Neural progenitor cell (in vitro differentiated cells): ENCODE results near the gene MAGI1. TPM values are rescaled to one million over a fixed set of nuclear protein-coding genes. Genes with fewer than 3 reads are reported as not detected.

Experiments
- DNase-seq: peaks from one replicate; pipeline ENCODE4 v3.0.0-alpha.2; 2016; ENCODE audit warnings: low spot score
- H2AFZ ChIP-seq: fragments of 200-600 bp; sonication (generic); replicated peaks from 2 replicates; pipeline ENCODE4 v1.6.1; 2016; ENCODE audit warnings: antibody characterized with exemption
- H3F3A ChIP-seq: fragments of 200-600 bp; sonication (generic); 2 replicates; pipeline ENCODE4 v1.6.1; 2016; ENCODE audit warnings: antibody characterized with exemption, low read depth
- H3K27ac ChIP-seq: fragments of 200-600 bp; sonication (generic); 2 replicates; pipeline ENCODE4 v1.5.1; 2016; ENCODE audit warnings: mild to moderate bottlenecking
- H3K27me3 ChIP-seq: fragments of 200-600 bp; sonication (generic); 2 replicates; pipeline ENCODE4 v1.6.1; 2016; ENCODE audit warnings: mild to moderate bottlenecking, moderate library complexity
- H3K36me3 ChIP-seq: fragments of 200-600 bp; sonication (generic); 2 replicates; pipeline ENCODE4 v1.5.1; 2016
- H3K4me1 ChIP-seq: fragments of 200-600 bp; sonication (generic); 2 replicates; pipeline ENCODE4 v1.6.1; 2016; ENCODE audit warnings: mixed run types
- H3K4me2 ChIP-seq: fragments of 200-600 bp; sonication (generic); 2 replicates; pipeline ENCODE4 v1.6.1; 2016
- H3K4me3 ChIP-seq: fragments of 200-600 bp; sonication (generic); 2 replicates; pipeline ENCODE4 v1.5.1; 2016
- H3K79me2 ChIP-seq: fragments of 200-600 bp; sonication (generic); 2 replicates; pipeline ENCODE4 v1.6.1; 2016; ENCODE audit warnings: low read depth
- H3K9ac ChIP-seq: fragments of 200-600 bp; sonication (generic); 2 replicates; pipeline ENCODE4 v1.6.1; 2016
- H3K9me3 ChIP-seq: fragments of 200-600 bp; sonication (generic); 2 replicates; pipeline ENCODE4 v1.5.1; 2016; ENCODE audit warnings: low read depth
- H4K20me1 ChIP-seq: fragments of 200-600 bp; sonication (generic); 2 replicates; pipeline ENCODE4 v1.6.1; 2016; ENCODE audit warnings: low read depth
- H3K27ac Mint-ChIP-seq: 3 replicates; pipeline ENCODE4 v1.8.0; 2021; ENCODE audit warnings: mixed read lengths
- H3K27me3 Mint-ChIP-seq: 2 replicates; pipeline ENCODE4 v1.8.0; 2022; ENCODE audit warnings: low read depth, mild to moderate bottlenecking, inconsistent platforms, moderate library complexity, mixed read lengths; ENCODE audit not compliant: insufficient read depth
- H3K36me3 Mint-ChIP-seq: 3 replicates; pipeline ENCODE4 v1.8.0; 2021; ENCODE audit warnings: mixed read lengths
- H3K4me1 Mint-ChIP-seq: 3 replicates; pipeline ENCODE4 v1.8.0; 2021; ENCODE audit warnings: mixed read lengths
- H3K4me3 Mint-ChIP-seq: 3 replicates; pipeline ENCODE4 v1.8.0; 2021; ENCODE audit warnings: mild to moderate bottlenecking, moderate library complexity, mixed read lengths
- H3K9me3 Mint-ChIP-seq: 3 replicates; pipeline ENCODE4 v1.8.0; 2020; ENCODE audit warnings: mixed read lengths
- CTCF ChIP-seq: fragments of 200-600 bp; sonication (generic); IDR thresholded peaks from 2 replicates; pipeline ENCODE4 v1.5.1; 2017; ENCODE audit warnings: antibody characterized with exemption, mild to moderate bottlenecking
- EZH2 ChIP-seq: fragments of 200-600 bp; sonication (generic); IDR thresholded peaks from 2 replicates; pipeline ENCODE4 v1.6.1; 2017; ENCODE audit warnings: antibody characterized with exemption, mild to moderate bottlenecking, moderate library complexity
- EZH2phosphoT487 ChIP-seq: fragments of 200-600 bp; sonication (generic); IDR thresholded peaks from 2 replicates; pipeline ENCODE4 v1.6.1; 2017; ENCODE audit warnings: antibody characterized with exemption
- total RNA-seq: library from RNA; depleted of rRNA; stranded (reverse); fragments of >200 nt; gene quantifications from 2 replicates; pipeline ENCODE4 v1.2.3, GENCODE V29; 2015; ENCODE audit warnings: low replicate concordance

MAGI1 gene
- total RNA-seq, 1 donor from 2014 or later: 40.6 TPM

GRCh38 chr3:65526656-65527055 is 512.1 kb downstream of the MAGI1 start:
- no peaks in the 10 kb centered on the region for H3K9me3 Mint-ChIP-seq
- no peaks in the 10 kb centered on the region for H3K27me3 Mint-ChIP-seq
- H3K4me1 Mint-ChIP-seq: peaks cover 9% of the 10 kb centered on the region
- Histone ChIP-seq H3K79me2 (peaks cover 79% of the 10 kb centered on the region), H3K4me3 (no peak overlapping the region), H3K4me1 (peaks cover 27% of the 10 kb centered on the region), H3K27ac (peak overlapping the region; percentile 26), H3K9me3 (no peaks in the 10 kb centered on the region), H4K20me1 (peaks cover 11% of the 10 kb centered on the region), H3K27me3 (no peaks in the 10 kb centered on the region), H3K4me2 (no peak overlapping the region), H2AFZ (no peak overlapping the region), H3F3A (no peaks in the 10 kb centered on the region), H3K36me3 (no peaks in the 10 kb centered on the region), H3K9ac (no peak overlapping the region)
- H3K4me3 Mint-ChIP-seq: no peak overlapping the region
- peaks cover 2% of the 10 kb centered on the region for H3K36me3 Mint-ChIP-seq
- no peak for DNase-seq
- no peak for TF ChIP-seq EZH2phosphoT487
- TF ChIP-seq CTCF: no peak
- TF ChIP-seq EZH2: no peak
- H3K27ac Mint-ChIP-seq: no peak overlapping the region

DNA sequence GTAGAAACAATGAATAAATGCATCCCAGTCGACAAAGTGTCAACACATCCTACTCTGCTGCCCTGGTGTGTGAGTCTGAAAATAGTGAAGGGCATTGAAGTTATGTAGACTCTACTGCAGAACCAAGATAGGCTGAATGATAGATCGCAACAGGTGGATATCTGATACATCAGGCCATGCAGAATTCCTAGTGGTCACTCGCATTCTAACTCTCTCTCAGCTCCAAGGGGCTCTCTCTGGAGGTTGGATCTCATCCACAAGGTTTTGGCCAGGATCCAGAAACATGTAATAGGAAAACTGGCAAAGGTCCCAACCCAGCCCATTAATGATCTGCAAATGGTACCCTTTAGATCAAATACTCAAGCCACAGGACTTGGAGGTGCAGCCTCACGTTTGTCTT is 514.1 kb downstream of the MAGI1 start:
- Histone ChIP-seq H4K20me1 (peaks cover 8% of the 10 kb centered on the region), H3K9me3 (no peaks in the 10 kb centered on the region), H3K27me3 (no peaks in the 10 kb centered on the region), H3K9ac (no peak overlapping the region), H3K27ac (no peak overlapping the region), H3K4me3 (no peak overlapping the region), H2AFZ (no peak overlapping the region), H3K79me2 (peaks cover 82% of the 10 kb centered on the region), H3K4me1 (peaks cover 27% of the 10 kb centered on the region), H3K4me2 (no peak overlapping the region), H3F3A (no peaks in the 10 kb centered on the region), H3K36me3 (no peaks in the 10 kb centered on the region)
- Mint-ChIP-seq H3K27ac (no peak overlapping the region), H3K27me3 (no peaks in the 10 kb centered on the region), H3K4me1 (peaks cover 6% of the 10 kb centered on the region), H3K36me3 (peaks cover 2% of the 10 kb centered on the region), H3K4me3 (no peak overlapping the region), H3K9me3 (no peaks in the 10 kb centered on the region)
- no peak for DNase-seq
- TF ChIP-seq EZH2: no peak
- TF ChIP-seq CTCF: no peak
- TF ChIP-seq EZH2phosphoT487: no peak

- TF ChIP-seq EZH2phosphoT487 (no peak), EZH2 (no peak), CTCF (no peak)
- Histone ChIP-seq H3K4me2 (no peak overlapping the region), H3K4me3 (no peak overlapping the region), H3K9ac (no peak overlapping the region), H3K4me1 (peaks cover 27% of the 10 kb centered on the region), H2AFZ (no peak overlapping the region), H3K27ac (no peak overlapping the region), H3K27me3 (no peaks in the 10 kb centered on the region), H3K36me3 (no peaks in the 10 kb centered on the region), H3K79me2 (peaks cover 85% of the 10 kb centered on the region), H3F3A (no peaks in the 10 kb centered on the region), H4K20me1 (peaks cover 8% of the 10 kb centered on the region), H3K9me3 (no peaks in the 10 kb centered on the region)
- Mint-ChIP-seq H3K4me1 (peaks cover 6% of the 10 kb centered on the region), H3K27ac (no peak overlapping the region), H3K27me3 (no peaks in the 10 kb centered on the region), H3K4me3 (no peak overlapping the region), H3K9me3 (no peaks in the 10 kb centered on the region), H3K36me3 (peaks cover 2% of the 10 kb centered on the region)
- DNase-seq: no peak
These were observed 514.8 kb downstream of the MAGI1 start for GRCh38 chr3:65523878-65524277.

GRCh38 chr3:65521032-65521431 is 517.7 kb downstream of the MAGI1 start:
- no peaks in the 10 kb centered on the region for H3K9me3 ChIP-seq
- no peak overlapping the region for H3K4me3 Mint-ChIP-seq
- H3K79me2 ChIP-seq: peaks cover 85% of the 10 kb centered on the region
- H4K20me1 ChIP-seq: peaks cover 7% of the 10 kb centered on the region
- peaks cover 8% of the 10 kb centered on the region for H3K36me3 Mint-ChIP-seq
- H3K27me3 Mint-ChIP-seq: peaks cover 1% of the 10 kb centered on the region
- peaks cover 6% of the 10 kb centered on the region for H3K9me3 Mint-ChIP-seq
- H3K4me1 Mint-ChIP-seq: peaks cover 6% of the 10 kb centered on the region
- no peak overlapping the region for H3K4me3 ChIP-seq
- no peak overlapping the region for H2AFZ ChIP-seq
- H3K9ac ChIP-seq: no peak overlapping the region
- peaks cover 19% of the 10 kb centered on the region for H3K4me1 ChIP-seq
- H3K27me3 ChIP-seq: no peaks in the 10 kb centered on the region
- H3K27ac ChIP-seq: no peak overlapping the region
- no peak for DNase-seq
- H3K4me2 ChIP-seq: no peak overlapping the region
- no peak overlapping the region for H3K27ac Mint-ChIP-seq
- TF ChIP-seq EZH2: no peak
- TF ChIP-seq CTCF: no peak
- H3K36me3 ChIP-seq: no peaks in the 10 kb centered on the region
- no peaks in the 10 kb centered on the region for H3F3A ChIP-seq
